ENCODE data around the gene ITGA2.
"Not testable (repeated sequence)": the region's sequence is repeated elsewhere in the genome, so short reads cannot be mapped to it uniquely, and the experiment has no call there.

Gene ITGA2

GRCh38 chr5:52989025-52989780, at the start of gene ITGA2:
Gene ITGA2 (plus strand): TSS chr5:52989352. CDS start chr5:52989469, 117 bp downstream.
- peak; percentile 30 for DNase-seq

DNA sequence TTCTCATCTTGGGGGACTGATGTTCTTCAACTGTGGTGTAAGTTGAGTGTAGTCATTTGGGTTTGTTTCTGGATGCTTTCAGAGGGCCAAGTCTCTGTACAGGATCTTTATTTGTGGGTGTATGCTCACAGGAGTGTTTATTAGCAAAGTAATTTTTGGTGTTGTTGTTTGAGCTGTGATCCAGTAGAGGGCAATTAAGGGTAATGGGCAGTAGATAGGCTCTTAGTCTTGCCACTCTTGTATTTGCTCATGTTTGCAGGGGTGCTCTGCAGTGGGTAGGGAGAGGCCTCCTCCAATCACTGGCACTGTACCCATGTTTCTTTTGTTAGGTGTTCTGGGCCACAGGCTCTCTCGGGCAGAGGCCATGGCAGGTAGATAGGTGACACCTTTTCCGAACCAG, 45.9 kb upstream of the ITGA2 start:
- DNase-seq: no peak

GRCh38 chr5:52943808-52944207, 45.3 kb upstream of the ITGA2 start:
- DNase-seq: no peak

- no peak for DNase-seq
Measured at GRCh38 chr5:52945040-52945439, 44.1 kb upstream of the ITGA2 start.

GRCh38 chr5:52947208-52947607, 41.9 kb upstream of the ITGA2 start:
- DNase-seq: no peak

GRCh38 chr5:52947851-52948250, 41.3 kb upstream of the ITGA2 start:
- no peak for DNase-seq

DNA sequence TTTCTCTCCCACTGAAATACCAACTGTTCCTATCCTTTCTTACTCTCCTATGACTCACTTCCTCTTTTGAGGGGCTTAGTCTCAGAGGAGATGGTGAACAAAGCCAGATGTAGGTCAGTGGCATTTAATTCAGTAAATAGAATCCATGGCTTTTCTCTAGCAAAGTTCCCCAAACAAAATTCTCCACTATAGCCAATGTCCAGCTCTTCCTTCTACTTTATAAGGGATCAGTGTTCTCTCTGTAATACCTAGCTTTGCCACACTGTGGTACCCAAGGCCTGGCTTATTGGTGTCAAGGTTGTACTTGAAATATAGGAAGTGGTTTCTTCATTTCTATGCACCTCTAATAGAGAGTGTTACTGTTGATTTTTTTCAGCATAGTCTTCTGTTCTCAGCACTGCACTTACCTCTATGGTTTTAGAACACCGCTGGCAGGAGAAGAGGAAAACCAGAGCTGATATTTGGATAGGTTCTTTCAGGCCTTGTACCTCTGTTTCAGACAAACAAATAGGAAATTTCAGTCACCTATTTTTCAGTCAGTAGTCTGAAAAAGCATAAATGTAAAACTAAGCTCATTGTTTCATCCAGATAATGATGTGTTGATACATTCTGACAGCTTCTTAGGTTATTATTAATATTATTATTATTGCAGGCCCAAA, 40.6 kb upstream of the ITGA2 start:
- peak; percentile 72 for DNase-seq

DNA sequence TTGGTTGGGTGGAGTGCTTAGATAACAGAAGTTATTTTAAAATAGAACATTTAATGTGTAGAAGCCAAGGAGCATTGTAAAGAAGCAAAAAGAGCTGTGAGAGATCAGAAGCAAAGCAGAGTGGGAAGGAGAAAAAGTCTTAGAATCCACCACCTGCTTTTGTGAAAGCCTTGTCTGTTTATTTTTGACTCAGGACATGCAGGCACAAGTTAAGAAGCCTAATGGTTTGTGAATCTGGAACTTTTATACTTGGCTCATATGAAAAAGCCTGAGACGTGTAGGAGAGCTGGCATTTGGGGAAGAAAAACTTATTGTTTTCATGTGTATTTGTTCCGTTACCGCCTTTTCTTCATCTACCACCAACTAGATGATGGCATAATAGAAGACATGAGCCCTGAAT, 38.5 kb upstream of the ITGA2 start:
- DNase-seq: no peak

- no peak for DNase-seq
Measured at GRCh38 chr5:52952483-52952882, 36.7 kb upstream of the ITGA2 start.

DNA sequence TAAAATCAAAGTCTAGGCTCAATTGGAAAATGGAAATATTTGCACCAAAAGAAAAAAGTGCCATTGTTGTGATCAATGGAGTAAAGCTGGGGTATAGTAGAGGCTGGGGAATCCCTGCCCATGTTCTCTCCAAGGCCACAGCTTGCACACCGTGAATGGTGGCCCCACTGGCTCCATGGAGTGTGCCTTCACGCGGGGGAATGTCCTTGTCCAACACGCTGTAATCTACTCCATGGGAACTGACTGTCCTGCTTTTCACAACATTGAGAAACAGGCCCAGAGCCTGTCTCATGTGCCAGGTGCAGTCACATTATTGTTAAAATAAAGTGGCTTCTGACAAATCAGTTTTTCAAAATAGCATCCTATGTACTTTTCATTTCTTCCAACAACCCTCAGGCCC, 33.1 kb upstream of the ITGA2 start:
- DNase-seq: no peak

DNA sequence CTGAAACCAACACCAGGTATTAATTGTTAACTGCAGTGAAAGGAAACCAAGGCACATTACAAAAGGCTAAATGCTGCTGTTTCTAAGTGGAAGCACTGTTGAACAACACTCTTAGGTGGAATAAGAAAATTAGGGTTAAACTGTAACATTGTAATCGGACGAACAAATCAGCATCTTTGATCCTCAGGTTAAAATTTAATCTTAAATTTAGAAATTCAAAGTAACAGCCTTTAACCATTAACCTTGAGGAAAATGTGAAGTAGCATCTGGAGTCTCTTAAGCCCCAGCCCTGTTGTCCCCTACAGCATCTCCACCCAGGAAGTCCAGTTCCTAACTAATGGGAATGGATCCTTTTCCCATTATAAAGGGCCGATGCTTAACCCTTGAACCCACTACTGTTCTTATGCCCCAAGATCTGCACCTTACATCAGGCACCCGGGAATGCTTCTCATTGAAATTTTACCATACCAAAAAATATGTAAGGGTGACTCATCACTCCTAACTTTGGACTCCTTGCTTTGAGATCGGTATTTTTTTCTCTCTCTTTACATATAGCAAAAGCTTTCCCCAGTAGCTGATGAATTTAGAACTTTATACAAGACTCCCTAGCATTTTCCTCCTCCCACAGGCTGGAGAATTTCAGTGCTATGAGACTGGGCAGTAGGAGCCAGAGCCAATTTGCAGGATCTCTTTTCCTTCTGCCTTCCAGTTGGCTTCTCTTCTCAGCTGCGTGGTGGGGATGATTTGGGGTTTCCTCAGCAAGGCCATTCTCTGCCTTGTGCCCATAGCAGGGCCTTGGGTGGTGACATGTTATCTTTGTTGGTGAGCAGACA, 32.0 kb upstream of the ITGA2 start:
- DNase-seq: no peak

DNA sequence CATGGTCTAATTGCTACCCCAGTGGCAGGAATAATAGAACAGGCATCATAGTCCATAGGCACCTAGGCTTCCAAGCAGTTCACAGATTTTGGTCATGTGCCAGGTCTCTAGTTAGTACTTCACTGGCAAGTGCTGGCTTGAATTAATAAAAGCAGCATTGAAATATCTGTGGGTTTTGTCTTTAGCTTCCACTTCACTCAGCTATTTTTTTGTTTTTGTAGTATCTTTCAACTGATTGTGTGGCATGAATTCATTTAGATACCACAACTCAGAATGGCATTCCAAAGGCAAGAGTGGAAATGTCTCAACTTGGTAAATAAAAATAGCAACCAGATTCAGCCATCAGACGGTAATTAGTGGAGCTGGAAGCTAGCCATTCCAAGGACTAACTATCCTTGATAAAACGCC, 27.9 kb upstream of the ITGA2 start:
- DNase-seq: no peak

DNA sequence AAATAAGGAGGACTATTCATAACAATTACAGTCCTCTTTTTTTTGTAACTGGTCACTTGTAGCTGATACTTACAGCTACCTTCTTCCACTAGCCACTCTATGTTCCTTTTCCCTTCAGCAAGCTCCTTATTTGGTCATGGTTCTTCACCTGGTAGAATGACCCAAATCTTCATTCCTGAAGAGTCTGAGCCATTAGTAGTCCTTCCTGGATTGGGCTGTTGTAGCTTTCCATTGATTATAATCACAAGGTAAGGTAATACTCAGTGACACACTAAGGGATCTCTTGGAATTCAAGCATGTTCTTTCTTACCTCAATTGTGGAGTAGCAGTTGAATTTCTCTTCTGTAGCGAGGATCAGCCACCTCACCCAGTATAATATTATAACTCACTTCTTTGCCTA, 25.5 kb upstream of the ITGA2 start:
- no peak for DNase-seq

DNA sequence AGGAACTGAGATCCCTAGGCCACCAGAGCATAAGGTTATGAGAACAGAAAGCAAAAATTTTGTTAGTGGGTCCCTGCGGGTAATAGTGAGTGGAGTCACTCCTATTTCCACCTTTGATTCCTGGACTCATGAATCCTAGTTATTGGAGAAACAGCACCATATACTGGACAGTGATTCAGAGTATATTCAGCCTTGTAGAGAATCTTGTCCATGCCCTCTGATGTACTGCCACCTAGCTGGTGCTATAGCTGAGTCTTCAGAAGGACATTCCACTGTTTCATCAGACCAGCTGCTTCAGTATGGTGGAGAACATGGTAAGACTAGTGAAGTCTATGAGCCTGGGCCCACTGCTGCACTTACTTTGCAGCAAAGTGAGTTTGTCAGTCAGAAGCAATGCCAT, 25.0 kb upstream of the ITGA2 start:
- DNase-seq: no peak

GRCh38 chr5:52976157-52976556, 13.0 kb upstream of the ITGA2 start:
- not testable (repeated sequence) for DNase-seq

DNA sequence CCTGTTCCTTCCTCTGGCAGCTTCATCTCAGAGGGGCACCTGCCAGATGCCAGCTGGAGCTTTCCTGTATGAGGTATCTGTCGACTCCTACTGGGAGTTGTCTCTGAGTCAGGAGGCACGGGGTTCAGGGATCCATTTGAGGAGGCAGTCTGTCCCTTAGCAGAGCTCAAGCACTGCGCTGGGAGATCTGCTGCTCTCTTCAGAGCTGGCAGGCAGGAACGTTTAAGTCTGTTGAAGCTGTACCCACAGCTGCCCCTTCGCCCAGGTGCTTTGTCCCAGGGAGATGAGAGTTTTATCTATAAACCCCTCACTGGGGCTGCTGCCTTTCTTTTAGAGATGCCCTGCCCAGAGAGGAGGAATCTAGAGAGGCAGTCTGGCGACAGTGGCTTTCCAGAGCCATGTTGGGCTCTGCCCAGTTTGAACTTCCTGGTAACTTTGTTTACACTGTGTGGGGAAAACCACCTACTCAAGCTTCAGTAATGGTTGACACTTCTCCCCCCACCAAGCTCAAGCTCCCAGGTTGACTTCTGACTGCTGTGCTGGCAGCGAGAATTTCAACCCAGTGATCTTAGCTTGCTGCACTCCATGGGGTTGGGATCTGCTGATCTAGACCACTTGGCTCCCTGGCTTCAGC, 11.8 kb upstream of the ITGA2 start:
- no peak for DNase-seq

DNA sequence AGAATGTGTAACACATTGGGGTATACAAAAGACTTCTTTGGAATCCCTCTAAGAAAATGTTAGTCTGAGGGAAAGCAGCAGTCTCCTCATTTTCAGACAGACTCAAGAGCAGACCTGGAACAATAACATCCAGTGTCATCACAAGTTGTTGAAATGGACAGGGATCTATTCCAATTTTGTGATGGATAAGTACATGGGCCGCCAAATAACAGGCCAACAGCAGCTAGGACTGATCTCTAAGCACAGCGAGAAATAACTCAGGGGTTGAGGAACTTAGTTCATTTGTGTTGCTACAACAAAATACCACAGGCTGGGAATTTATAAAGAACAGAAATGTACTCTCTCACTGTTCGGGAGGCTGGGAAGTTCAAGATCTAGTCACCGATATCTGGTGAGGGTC, 7.6 kb upstream of the ITGA2 start:
- no peak for DNase-seq

DNA sequence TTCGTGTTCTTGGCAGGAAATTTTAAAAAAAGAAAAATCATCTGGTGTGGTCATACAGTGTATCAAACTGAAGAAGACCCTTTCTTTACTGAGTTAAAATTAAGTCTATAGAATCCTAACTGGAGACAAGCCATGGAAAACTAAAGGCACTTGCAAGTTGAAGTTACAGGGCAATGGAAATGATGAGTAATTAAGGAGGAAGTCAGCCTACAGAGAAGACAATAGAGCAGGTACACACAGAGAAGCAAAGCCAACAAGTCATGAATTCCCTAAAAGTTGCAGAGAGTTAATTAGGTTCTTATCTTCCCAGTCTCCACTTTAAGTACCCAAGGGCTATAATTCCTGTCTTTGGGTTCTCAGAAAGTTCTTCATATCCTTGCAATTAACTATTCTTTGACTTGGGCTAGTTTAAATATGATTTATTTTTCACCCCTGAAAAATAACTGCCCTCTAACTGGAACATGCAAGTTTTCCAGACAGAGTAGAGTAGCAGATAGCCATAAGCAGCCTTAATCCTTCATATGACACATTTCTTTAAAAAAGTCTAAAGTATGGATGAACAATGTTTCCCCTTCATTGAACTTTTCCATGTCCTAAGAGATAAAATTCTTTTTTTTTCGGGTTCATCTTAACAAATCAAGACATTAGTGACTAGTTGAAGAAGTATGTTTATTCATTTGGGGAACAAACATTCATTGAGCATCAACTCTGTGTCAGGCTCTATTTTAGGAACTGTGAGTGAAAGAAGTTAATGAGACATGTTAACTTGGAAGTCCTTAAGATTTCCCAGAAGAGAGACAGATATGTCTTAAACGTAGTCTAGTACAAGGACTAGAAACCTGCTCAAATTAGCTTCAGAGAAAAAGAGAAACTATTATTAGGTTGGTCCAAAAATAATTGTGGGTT, 5.2 kb upstream of the ITGA2 start:
- no peak for DNase-seq

- no peak for DNase-seq
Measured at GRCh38 chr5:52985306-52985705, 3.8 kb upstream of the ITGA2 start.

GRCh38 chr5:52987711-52988331, 1.3 kb upstream of the ITGA2 start:
- peak; percentile 27 for DNase-seq

GRCh38 chr5:52988335-52989024, 672 bp upstream of the ITGA2 start:
- no peak for DNase-seq
